Measurements from ENCODE around the gene WNT3A.
"Not testable (repeated sequence)": the region's sequence is repeated elsewhere in the genome, so short reads cannot be mapped to it uniquely, and the experiment has no call there.

The WNT3A gene

DNA sequence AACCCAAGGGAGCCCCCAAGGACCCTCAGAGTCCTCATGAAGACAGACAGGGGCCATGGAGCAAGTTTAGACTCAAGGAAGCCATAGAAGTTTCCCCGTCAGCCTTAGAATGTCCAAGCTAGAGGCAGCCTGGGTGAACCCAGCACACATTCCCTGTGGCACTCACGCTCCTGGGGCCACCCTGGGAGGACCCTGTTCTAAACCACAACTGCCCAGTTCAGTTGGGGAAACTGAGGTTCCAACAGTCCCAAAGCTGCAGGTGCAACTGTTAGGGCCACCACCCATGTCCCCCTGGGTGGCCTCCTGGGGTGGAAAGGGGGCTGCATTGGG, 9.3 kb downstream of the WNT3A start:
- H3K27ac ChIP-seq, result no peak overlapping the region
- TF ChIP-seq ZFX (IDR thresholded peaks at IDR 0.05), result no peak
- TF ChIP-seq, protein P1, sequence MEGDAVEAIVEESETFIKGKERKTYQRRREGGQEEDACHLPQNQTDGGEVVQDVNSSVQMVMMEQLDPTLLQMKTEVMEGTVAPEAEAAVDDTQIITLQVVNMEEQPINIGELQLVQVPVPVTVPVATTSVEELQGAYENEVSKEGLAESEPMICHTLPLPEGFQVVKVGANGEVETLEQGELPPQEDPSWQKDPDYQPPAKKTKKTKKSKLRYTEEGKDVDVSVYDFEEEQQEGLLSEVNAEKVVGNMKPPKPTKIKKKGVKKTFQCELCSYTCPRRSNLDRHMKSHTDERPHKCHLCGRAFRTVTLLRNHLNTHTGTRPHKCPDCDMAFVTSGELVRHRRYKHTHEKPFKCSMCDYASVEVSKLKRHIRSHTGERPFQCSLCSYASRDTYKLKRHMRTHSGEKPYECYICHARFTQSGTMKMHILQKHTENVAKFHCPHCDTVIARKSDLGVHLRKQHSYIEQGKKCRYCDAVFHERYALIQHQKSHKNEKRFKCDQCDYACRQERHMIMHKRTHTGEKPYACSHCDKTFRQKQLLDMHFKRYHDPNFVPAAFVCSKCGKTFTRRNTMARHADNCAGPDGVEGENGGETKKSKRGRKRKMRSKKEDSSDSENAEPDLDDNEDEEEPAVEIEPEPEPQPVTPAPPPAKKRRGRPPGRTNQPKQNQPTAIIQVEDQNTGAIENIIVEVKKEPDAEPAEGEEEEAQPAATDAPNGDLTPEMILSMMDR (conservative IDR thresholded peaks at IDR 0.05), result no peak

DNA sequence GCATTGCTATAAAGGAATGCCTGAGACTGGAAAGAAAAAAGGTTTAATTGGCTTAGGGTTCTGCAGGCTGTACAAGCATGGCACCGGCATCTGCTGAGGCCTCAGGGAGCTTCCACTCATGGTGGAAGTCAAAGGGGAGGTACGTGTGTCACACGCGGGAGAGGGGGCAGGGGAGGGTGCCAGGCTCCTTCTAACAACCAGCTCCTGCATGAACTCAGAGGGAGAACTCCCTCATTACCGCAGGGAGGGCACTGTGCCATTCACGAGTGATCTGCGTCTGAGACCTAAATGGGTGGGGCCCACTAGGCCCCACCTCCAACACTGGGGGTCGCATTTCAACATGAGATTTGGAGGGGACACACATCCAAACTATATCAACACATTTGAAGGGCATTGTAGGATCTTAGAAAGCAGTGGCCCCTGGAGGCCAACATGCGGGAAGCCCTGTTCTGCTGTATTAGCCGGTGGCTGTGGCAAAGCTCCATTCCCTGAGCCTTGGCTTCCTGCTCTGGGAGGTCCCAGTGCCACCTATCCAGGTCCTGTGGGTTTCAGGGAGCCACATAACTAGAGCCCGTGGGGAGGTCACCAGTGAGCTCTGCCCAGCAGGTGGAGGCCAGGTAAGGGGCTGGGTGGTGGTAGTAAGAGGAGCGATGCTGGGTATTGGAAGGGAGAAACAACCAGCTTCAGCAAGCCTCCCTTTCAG, 10.0 kb downstream of the WNT3A start:
- TF ChIP-seq ZFX (IDR thresholded peaks at IDR 0.05), result no peak
- TF ChIP-seq, protein P1 (conservative IDR thresholded peaks at IDR 0.05), result no peak
- H3K27ac ChIP-seq, result no peak overlapping the region

DNA sequence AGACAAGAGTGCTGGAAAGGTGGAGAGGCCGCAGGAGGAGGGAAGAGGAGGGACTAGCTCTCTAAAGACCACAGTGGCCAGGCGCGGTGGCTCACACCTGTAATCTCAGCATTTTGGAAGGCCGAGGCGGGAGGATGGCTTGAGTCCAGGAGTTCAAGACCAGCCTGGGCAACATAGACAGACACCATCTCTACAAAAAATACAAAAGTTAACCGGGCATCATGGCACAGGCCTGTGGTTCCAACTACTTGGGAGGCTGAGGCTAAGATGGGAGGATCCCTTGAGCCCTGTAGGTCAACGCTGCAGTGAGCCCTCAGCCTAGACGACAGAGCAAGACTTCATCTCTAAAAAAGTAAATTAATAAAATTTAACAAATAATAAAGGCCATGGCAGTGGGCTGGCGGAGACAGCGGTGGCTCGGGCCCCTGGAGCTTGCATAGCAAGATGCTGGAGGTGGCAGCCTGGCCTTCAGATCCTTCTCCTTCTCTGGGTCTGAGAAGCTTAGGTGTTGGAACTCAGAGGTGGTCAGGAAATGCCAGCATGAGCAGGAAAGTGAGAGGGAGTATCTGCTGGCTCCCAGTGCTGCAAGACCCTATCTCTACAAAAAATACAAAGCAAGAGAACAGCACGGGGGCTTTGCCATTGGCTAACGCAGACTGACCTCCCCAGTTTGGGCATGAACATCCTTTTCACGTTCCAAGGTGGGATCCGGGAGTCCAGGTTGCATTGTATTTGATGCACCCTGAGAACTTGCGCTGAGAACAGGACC, 10.7 kb downstream of the WNT3A start:
- TF ChIP-seq ZFX (IDR thresholded peaks at IDR 0.05), result no peak
- TF ChIP-seq, protein P1 (conservative IDR thresholded peaks at IDR 0.05), result no peak
- no peak overlapping the region for H3K27ac ChIP-seq

DNA sequence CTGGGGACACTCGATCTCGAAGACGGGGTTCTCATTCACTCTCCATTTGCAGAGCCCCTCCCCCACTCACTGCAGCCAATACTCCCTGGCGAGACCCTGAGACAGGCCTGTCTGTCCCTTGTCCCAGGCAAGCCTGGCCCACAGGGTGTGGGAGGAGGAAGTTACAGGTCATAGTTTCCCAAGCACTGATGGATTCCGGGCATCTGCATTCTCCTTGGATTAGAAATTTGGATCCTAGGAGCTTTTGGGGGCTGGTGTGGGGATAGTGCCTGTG, 11.3 kb downstream of the WNT3A start:
- H3K27ac ChIP-seq, result no peak overlapping the region
- no peak for TF ChIP-seq ZFX (IDR thresholded peaks at IDR 0.05)
- TF ChIP-seq, protein P1 (conservative IDR thresholded peaks at IDR 0.05), result no peak

DNA sequence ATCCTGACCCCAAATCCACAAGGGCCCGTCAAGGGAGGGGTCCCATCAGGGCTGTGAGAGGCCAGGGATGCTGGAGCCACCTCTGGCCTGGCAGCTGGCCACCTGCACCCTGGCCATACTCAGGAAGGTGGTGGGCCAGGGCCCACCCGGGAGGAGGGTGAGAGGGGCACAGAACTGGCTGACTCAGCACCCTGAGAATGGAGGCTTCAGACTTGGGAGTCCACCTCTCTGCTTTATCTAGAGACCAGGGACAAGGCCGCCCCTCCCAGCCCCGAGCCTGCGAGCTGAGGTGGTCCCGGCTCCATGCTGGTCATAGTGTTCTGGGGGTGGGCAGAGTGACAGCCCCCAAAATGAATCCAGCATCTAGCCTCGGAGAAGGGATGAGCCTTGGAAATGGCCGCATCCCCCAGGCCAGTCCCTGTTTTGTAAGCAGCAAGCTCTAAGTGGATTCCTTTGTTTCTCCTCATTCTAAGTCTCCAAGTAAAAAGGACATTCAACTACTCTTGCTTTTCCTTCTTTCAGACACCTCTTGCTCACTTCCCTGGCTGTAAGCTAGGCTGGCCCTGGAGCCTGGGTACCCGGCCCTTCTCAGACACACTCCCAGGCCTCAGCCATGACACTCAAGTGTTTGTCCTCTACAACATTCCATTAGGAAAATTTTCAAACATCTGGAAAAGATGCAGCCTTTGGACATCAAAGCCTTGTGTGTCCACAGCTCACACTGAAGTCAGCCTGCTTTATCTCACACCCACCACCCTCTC, 12.3 kb downstream of the WNT3A start:
- no peak overlapping the region for H3K27ac ChIP-seq
- TF ChIP-seq ZFX (IDR thresholded peaks at IDR 0.05), result no peak
- TF ChIP-seq, protein P1 (conservative IDR thresholded peaks at IDR 0.05), result no peak

DNA sequence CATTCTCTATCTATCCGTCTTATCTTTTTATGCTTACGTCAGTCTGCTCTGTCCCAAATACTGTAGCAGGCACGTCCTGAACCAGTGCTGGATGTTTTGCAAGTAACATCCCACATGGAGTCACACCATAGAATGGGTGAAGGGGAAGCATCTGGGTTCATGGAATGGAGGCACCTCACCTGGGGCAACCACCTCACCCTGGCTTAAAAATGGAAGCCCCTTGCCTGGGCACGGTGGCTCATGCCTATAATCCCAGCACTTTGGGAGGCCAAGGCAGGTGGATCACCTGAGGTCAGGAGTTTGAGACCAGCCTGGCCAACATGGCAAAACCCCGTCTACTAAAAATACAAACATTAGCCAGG, 12.9 kb downstream of the WNT3A start:
- H3K27ac ChIP-seq, result not testable (repeated sequence)

DNA sequence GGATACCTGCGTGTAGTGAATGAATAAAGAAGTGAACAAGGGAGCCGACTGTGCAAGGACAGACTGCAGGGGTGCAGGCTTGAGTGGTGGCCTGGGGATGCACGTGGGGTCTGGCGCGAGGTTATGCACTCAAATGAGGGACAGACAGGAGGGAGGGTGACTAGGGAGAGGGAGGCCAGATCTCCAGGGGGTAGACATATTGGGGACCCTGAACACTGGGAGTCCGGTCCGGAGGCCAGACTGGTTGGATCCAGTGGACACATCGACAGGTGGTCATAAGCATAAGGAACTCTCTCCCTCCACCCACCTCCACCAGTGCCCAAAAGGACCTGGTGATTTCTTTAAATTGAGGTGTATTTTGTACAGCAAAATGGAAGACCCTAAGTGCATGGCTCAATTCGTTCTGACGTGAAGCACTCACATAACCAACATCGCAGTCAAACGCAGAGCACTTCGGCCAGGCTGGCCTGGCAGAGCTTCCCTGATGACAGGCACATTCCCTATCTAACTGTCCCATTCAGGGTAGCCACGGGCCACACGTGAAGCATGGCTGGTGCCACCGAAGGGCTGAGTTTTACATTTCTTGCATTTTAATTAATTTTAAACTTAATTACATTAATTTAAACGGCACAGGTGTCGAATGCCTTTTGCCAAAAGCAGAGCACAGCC, 14.0 kb downstream of the WNT3A start:
- TF ChIP-seq, protein P1 (conservative IDR thresholded peaks at IDR 0.05), result no peak
- TF ChIP-seq ZFX (IDR thresholded peaks at IDR 0.05), result no peak
- no peak overlapping the region for H3K27ac ChIP-seq

All from C4-2B (cell line).